NCI-H69 (cell line): Measurements from ENCODE around the gene PPP1R15B.

Experiments
- DNase-seq: peaks from one replicate; lab custom pipeline; 2025; lab: John Stamatoyannopoulos, UW

PPP1R15B gene

GRCh38 chr1:204411451-204412204, at the start of gene PPP1R15B:
Gene PPP1R15B (minus strand): TSS chr1:204411817. CDS start chr1:204411411, 406 bp downstream.
- peak; percentile 100 for DNase-seq

GRCh38 chr1:204460346-204460745, 48.7 kb upstream of the PPP1R15B start:
- no peak for DNase-seq

- DNase-seq: no peak
Observed at GRCh38 chr1:204459706-204460105, 48.1 kb upstream of the PPP1R15B start.

GRCh38 chr1:204457666-204458065, 46.0 kb upstream of the PPP1R15B start:
- no peak for DNase-seq

- peak; percentile 72 for DNase-seq
Observed at GRCh38 chr1:204456826-204457442, 45.3 kb upstream of the PPP1R15B start.

- no peak for DNase-seq
Observed at GRCh38 chr1:204455831-204456145, 44.2 kb upstream of the PPP1R15B start.

GRCh38 chr1:204455063-204455830, 43.6 kb upstream of the PPP1R15B start:
- peak; percentile 77 for DNase-seq

- DNase-seq: no peak
Observed at GRCh38 chr1:204454476-204454875, 42.9 kb upstream of the PPP1R15B start.

- DNase-seq: peak; percentile 80
Observed at GRCh38 chr1:204453141-204453772, 41.6 kb upstream of the PPP1R15B start.

GRCh38 chr1:204451352-204452124, 39.9 kb upstream of the PPP1R15B start:
- DNase-seq: peak; percentile 43

- DNase-seq: no peak
Observed at GRCh38 chr1:204450461-204451257, 39.0 kb upstream of the PPP1R15B start.

GRCh38 chr1:204449678-204450280, 38.2 kb upstream of the PPP1R15B start:
- DNase-seq: peak; percentile 53

GRCh38 chr1:204448991-204449677, 37.5 kb upstream of the PPP1R15B start:
- DNase-seq: no peak

- DNase-seq: no peak
Observed at GRCh38 chr1:204448344-204448964, 36.8 kb upstream of the PPP1R15B start.

- DNase-seq: no peak
Observed at GRCh38 chr1:204447736-204448135, 36.1 kb upstream of the PPP1R15B start.

GRCh38 chr1:204447190-204447589, 35.6 kb upstream of the PPP1R15B start:
- DNase-seq: no peak

- DNase-seq: peak; percentile 98
Observed at GRCh38 chr1:204446413-204447111, 34.9 kb upstream of the PPP1R15B start.

GRCh38 chr1:204445860-204446412, 34.3 kb upstream of the PPP1R15B start:
- peak; percentile 93 for DNase-seq
